GM21390 (cell line): ENCODE measurements around the gene ACTR1A.
"Not testable (repeated sequence)": the region's sequence is repeated elsewhere in the genome, so short reads cannot be mapped to it uniquely, and the experiment has no call there.

ENCODE experiments used
- ATAC-seq: cut with Tn5 transposase; IDR thresholded peaks from one replicate; pipeline ENCODE4 v1.9.1; 2021; ENCODE audit not compliant: unreplicated experiment

Gene ACTR1A

GRCh38 chr10:102455893-102456471, 46.5 kb downstream of the ACTR1A start:
- no peak for ATAC-seq

DNA sequence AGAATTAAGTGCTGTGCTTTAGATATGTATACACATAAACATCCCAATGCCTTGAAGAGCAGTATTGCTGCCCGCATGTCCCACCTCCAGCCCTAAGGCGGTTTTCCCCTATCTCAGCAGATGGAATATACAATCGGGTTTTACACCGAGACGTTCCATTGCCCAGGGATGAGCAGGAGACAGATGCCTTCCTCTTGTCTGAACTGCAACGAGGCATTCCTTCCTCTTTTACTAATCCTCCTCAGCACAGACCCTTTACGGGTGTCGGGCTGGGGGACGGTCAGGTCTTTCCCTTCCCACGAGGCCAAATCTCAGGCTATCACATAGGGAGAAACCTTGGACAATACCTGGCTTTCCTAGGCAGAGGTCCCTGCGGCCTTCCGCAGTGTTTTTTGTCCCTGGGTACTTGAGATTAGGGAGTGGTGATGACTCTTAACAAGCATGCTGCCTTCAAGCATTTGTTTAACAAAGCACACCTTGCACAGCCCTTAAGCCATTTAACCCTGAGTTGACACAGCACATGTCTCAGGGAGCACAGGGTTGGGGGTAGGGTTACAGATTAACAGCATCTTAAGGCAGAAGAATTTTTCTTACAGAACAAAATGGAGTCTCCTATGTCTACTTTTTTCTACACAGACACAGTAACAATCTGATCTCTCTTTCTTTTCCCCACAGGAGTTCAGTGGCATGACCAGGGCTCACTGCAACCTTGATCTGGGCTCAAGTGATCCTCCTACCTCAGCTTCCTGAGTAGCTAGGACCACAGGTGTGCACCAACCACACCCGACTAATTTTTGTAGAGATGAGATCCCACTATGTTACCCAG, 47.6 kb downstream of the ACTR1A start:
- not testable (repeated sequence) for ATAC-seq

DNA sequence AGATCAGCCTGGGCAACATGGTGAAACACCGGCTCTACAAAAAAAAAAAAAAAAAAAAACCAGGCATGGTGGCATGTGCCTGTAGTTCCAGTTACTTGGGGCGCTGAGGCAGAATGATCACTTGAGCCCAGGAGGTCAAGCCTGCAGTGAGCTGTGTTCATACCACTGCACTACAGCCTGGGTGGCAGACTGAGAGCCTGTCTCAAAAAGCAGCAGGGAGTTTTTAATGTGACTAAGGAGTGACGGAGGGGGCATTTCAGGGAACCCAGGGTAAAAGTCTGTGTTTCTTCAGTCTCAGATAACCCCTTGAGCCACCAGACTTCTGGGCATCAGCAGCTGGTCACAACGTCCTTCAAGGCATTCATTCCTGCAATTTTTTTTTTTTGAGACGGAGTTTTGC, 49.0 kb downstream of the ACTR1A start:
- no peak for ATAC-seq

- ATAC-seq: no peak
These were observed 49.7 kb downstream of the ACTR1A start for GRCh38 chr10:102452672-102453340.

DNA sequence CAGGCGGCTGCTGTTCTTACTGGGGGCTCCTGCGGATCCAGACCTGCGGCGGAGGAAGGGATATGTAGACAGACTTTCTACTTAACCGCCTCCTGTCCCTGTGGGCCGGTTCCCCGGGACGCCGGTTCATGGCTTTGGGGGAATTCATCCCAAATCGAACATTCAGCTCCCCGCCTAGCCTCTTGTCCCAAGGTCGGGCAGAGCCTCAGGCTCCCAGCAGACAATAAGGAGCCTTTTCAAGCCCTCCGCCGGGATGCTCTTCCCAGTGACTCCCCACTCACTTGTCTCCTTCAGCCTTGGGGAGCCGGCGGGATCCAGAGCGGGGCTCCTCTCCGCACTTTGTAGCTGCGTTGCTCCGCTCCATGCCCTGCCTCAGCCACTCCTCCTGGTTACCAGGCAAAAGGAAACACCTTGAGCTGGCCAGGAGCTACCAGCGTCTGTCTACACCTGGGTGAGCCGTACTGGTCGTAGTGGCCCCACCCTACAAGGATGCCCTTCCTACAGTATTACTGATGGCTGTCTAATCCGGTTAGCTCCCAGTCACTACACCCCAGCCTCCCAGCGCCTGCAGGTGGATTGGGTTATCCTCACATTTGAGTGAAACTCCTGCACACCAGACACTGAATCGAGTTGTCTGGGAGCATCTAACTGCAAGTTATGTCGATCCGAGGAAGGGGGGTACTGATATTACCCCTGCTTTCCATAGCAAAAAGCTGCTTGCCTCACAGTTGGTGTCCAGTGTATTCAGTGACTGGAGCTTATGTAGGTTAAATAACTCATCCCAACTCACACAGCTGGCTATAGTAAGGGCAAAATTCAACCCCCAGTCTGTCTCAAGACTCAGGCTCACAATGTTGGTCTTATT, 51.2 kb downstream of the ACTR1A start, which contains the start of gene C10orf95:
Gene C10orf95 (minus strand): TSS at position 439 of the 865 bp plus-strand sequence. CDS start 450 bp downstream, outside the sequence.
- no peak for ATAC-seq

GRCh38 chr10:102450374-102451104, 52.0 kb downstream of the ACTR1A start:
- ATAC-seq: peak; percentile 69

DNA sequence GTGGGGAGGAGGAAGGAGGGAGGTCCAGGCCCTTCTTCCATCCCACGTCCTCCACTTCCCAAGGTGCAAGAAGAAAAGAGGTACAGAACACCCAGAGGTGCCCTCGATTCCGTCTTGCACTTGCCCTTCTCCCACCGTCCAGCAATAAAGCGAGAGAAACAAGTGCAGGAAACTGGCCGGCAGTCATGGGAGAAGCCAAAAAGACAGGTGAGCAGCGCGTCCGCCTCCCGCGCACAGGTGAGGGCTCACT, 52.5 kb downstream of the ACTR1A start:
- ATAC-seq: no peak

- ATAC-seq: peak; percentile 47
These were observed 53.0 kb downstream of the ACTR1A start for GRCh38 chr10:102449321-102450123.

DNA sequence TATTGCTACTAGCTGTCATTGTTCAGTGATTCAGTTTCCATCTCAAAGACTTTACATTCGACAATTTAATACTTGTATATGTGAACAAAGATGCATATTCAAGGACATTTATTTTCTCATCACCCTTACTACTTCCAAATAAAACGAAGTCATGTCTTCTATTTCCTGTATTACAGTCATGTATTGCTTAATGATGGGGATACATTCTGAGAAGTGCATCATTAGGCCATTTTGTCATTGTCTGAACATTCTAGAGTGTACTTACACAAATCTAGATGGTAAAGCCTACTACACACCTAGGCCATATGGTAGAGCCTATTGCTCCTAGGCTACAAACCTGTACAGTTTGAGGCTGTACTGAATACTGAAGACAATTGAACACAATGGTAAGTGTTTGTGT, 57.7 kb downstream of the ACTR1A start:
- ATAC-seq: no peak

DNA sequence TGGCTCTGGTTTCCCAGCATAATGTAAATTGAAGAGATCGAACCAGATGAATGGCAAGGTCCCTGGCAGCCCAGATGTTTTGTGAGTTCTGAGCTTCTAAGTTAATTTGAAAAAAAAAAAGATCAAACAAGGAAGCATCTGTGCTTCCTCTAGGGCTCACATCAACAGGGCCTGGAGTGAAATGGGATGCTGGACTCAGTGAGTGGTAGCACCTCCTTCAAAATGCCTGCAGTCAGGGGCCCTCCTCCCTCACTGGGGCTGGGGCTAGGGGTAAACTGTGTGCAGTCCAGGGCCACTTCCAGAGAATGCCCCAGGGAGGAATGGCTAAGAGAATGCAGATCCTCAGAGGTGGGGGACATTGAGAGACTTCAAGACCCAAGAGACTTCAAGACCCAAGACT, 64.1 kb downstream of the ACTR1A start:
- ATAC-seq: no peak

GRCh38 chr10:102437515-102437914, 65.0 kb downstream of the ACTR1A start:
- no peak for ATAC-seq

DNA sequence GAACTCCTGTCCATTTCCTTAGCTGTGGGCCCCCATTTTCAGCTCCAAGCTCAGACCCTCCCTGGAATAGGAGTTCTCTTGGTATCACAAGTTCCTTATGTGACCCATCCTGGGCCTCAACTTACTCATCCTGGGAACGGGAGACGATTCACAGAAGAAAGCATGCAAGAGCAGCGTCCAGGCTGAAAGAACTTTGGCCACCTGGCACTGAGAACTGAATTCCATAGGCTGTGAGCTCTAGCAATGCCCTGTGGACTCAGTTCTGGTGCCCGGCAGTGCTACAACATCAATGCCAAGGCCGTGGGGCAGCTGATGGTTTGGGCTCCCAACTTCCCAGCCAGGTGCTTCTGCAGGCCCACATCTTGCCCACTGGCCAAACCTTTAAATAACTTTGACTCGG, 66.2 kb downstream of the ACTR1A start:
- ATAC-seq: no peak

- ATAC-seq: no peak
These were observed 66.8 kb downstream of the ACTR1A start for GRCh38 chr10:102435529-102436233.

GRCh38 chr10:102435133-102435497, 67.4 kb downstream of the ACTR1A start:
- no peak for ATAC-seq

GRCh38 chr10:102434394-102435132, 67.9 kb downstream of the ACTR1A start:
- no peak for ATAC-seq

DNA sequence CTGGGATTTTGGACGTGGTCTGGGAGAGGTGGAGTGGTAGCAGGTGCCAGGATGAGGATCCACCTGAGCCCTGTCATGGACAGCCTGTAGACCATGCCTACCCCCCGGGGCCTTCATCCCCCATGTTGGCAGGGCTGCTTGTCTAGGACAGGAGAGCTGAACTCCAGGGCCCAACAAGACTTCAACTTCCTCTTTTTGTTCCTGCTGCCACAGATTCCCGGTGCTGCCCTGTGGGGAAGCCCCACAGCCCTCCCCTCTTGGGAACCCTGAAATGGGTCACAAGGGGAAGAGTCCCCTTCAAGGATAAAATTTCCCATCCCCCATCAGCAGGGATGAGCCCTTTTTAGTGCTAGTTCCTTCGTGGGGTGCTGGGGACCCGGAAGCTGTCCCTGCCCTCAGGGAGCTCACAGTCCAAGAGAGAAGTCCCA, 68.9 kb downstream of the ACTR1A start:
- no peak for ATAC-seq

DNA sequence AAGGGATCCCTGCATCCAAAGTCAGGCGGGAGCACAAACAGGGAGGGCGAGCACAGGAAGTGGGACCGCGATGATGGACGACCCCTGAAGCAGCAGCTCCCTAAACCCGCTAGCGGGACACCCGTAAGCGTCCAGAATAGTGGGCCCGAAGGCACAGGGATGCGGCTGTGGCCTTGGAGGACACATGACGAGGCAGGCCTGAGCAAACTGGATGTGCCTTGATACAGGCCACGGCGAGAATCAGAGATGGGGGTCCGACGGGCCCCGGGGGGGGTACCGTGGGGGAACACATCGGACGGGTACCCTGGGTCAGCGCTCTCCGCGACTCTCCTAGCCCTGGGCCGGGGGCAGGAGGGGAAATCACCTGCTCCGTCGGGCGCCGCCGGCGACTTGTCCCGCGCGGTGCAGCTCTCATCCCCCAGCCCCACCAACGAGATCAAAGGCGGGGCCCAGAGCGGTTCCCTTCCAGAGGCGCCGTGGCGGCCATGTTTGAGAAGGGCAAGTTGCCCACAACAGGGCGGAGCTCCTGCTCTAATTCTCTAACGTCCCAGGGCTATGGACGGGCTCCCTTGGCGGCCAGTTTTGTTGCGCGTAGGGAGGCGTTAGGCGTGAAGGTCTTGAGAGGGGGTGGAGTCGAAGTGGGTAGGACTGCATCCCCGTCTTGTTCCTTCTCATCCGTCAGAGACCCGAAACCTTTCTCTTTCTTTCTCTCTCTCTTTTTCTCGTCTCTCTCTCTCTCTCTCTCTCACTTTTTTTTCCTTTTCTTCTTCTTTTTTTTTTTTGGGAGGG, 70.2 kb downstream of the ACTR1A start, which contains the start of gene CUEDC2:
Gene CUEDC2 (minus strand): TSS at position 413 of the 789 bp plus-strand sequence. CDS start 7,386 bp downstream, outside the sequence.
- peak; percentile 87 for ATAC-seq
